ENCODE data around the gene DMTF1. TPM values are rescaled to one million over a fixed set of nuclear protein-coding genes. Genes with fewer than 3 reads are reported as not detected.

Gene DMTF1
- total RNA-seq, 1 donor from 2014 or later: 149 TPM

DNA sequence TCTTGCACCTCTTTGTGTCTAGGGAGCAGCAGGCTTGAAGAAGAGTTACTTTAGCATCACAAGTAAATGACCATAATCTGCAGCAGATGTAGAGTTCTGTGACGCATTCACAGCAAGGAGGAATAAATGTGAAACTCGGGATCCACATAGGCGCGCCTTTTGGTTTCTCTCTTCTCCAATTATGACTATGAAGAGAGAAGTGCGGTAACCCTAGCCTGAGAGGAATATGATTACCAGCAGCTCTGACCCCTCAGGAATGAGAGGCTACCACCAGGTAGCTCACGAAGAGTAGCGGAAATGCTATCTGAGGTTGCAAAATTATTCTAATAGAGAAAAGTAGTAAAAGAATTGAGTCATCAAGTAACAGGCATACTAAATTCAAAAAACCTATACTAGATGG is 25.2 kb upstream of the DMTF1 start:
- H3K4me3 Mint-ChIP-seq: no peak overlapping the region
- H3K27me3 Mint-ChIP-seq (ENCODE audit: low read depth): no peaks in the 10 kb centered on the region
- no peaks in the 10 kb centered on the region for H3K36me3 Mint-ChIP-seq
- TF ChIP-seq, protein P1, sequence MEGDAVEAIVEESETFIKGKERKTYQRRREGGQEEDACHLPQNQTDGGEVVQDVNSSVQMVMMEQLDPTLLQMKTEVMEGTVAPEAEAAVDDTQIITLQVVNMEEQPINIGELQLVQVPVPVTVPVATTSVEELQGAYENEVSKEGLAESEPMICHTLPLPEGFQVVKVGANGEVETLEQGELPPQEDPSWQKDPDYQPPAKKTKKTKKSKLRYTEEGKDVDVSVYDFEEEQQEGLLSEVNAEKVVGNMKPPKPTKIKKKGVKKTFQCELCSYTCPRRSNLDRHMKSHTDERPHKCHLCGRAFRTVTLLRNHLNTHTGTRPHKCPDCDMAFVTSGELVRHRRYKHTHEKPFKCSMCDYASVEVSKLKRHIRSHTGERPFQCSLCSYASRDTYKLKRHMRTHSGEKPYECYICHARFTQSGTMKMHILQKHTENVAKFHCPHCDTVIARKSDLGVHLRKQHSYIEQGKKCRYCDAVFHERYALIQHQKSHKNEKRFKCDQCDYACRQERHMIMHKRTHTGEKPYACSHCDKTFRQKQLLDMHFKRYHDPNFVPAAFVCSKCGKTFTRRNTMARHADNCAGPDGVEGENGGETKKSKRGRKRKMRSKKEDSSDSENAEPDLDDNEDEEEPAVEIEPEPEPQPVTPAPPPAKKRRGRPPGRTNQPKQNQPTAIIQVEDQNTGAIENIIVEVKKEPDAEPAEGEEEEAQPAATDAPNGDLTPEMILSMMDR (IDR thresholded peaks at IDR 0.05; ENCODE audit: unreplicated experiment): no peak
- peaks cover 21% of the 10 kb centered on the region for H3K4me1 Mint-ChIP-seq
- no peak overlapping the region for H3K27ac Mint-ChIP-seq
- no peaks in the 10 kb centered on the region for H3K9me3 Mint-ChIP-seq
- DNase-seq (ENCODE audit: low spot score in 2 of 2, unreplicated experiment in 2 of 2): no peak

DNA sequence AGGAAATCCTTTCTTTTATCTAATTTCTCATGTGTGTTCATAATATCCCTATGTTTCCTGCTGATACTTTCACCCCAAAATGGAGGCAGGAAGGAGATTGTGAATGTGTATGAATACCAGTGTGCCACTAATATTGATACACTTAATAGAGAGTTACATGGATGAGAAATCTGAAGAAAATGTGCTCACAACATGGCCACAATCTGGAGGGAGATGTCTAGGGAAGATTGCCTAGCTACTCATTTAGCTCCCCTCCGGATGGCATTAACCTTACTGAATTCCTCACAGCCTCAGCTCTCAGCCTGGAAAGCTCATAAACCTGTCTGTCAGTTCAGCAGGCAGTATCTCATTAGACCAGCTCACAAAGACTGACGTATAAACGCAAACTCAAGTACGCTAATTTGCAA is 23.4 kb upstream of the DMTF1 start:
- DNase-seq (ENCODE audit: low spot score in 2 of 2, unreplicated experiment in 2 of 2): no peak
- TF ChIP-seq, protein P1 (IDR thresholded peaks at IDR 0.05; ENCODE audit: unreplicated experiment): no peak
- Mint-ChIP-seq H3K4me3 (no peak overlapping the region), H3K4me1 (peaks cover 21% of the 10 kb centered on the region), H3K36me3 (no peaks in the 10 kb centered on the region), H3K9me3 (no peaks in the 10 kb centered on the region), H3K27me3 (ENCODE audit: low read depth) (no peaks in the 10 kb centered on the region), H3K27ac (peak overlapping the region; percentile 76)

DNA sequence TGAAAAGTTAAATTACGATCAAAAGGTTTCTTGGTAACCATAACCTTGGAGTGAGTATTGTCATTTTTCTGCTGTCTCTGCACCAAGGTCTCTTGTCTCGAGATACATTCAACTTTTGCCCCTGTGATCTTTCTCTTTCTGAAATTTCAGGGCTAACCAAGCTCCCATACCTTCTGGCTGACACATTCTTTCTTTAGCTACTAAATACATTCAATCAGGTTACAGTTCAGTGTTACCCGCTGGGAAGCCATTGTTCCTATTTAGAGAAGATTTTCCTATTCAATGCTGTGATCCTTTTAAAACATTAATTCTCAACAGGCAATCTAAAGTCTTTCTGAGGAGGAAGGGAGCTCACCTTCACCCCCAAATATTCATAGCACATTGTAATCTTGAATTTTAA is 22.9 kb upstream of the DMTF1 start:
- TF ChIP-seq, protein P1 (IDR thresholded peaks at IDR 0.05; ENCODE audit: unreplicated experiment): no peak
- DNase-seq (ENCODE audit: low spot score in 2 of 2, unreplicated experiment in 2 of 2): no peak
- Mint-ChIP-seq H3K4me3 (no peak overlapping the region), H3K4me1 (peaks cover 21% of the 10 kb centered on the region), H3K27me3 (ENCODE audit: low read depth) (no peaks in the 10 kb centered on the region), H3K9me3 (no peaks in the 10 kb centered on the region), H3K36me3 (no peaks in the 10 kb centered on the region), H3K27ac (peak overlapping the region; percentile 76)

DNA sequence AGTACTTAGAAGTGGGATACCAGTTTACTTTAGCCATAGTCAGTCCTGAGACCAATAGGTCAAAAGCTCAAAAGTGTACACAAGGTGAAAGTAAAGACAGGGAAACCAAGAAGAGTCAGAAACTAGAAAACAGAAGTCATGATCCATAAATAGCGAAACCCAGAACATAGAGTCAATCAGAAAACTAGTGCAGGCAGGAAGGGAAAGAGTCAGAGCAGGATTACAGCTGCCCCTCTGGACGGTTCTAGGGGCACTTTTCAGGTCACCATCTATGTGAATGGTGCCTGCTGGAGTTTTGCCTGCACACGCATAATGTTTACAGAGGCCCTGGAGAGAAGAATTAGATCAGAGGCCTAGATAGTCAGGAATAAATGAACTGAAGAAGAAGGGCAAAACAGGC is 22.4 kb upstream of the DMTF1 start:
- no peaks in the 10 kb centered on the region for H3K9me3 Mint-ChIP-seq
- H3K4me3 Mint-ChIP-seq: no peak overlapping the region
- H3K36me3 Mint-ChIP-seq: no peaks in the 10 kb centered on the region
- H3K27ac Mint-ChIP-seq: peak overlapping the region; percentile 76
- H3K27me3 Mint-ChIP-seq (ENCODE audit: low read depth): no peaks in the 10 kb centered on the region
- TF ChIP-seq, protein P1 (IDR thresholded peaks at IDR 0.05; ENCODE audit: unreplicated experiment): no peak
- DNase-seq (ENCODE audit: low spot score in 2 of 2, unreplicated experiment in 2 of 2): no peak
- peaks cover 21% of the 10 kb centered on the region for H3K4me1 Mint-ChIP-seq

DNA sequence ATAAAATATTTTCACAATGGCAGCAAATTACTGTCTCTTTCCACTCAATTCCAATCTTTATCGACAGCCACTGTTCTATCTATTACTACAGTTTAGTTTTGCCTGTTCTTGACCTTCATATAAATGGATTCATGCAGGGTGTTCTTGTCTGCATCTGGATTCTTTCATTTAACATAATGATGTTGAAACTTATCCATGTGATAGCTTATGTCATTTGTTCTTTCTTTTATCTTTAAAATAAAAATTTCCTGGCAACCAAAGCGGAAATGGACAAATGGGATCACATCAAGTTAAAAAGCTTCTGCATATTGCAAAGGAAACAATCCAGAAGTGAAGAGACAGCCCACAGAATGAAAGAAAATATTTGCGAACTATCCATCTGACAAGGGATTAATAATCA is 20.5 kb upstream of the DMTF1 start:
- Mint-ChIP-seq H3K27me3 (ENCODE audit: low read depth) (no peaks in the 10 kb centered on the region), H3K4me3 (no peak overlapping the region), H3K36me3 (no peaks in the 10 kb centered on the region), H3K4me1 (peaks cover 21% of the 10 kb centered on the region), H3K9me3 (no peaks in the 10 kb centered on the region), H3K27ac (no peak overlapping the region)
- DNase-seq (ENCODE audit: low spot score in 2 of 2, unreplicated experiment in 2 of 2): no peak
- TF ChIP-seq, protein P1 (IDR thresholded peaks at IDR 0.05; ENCODE audit: unreplicated experiment): no peak

DNA sequence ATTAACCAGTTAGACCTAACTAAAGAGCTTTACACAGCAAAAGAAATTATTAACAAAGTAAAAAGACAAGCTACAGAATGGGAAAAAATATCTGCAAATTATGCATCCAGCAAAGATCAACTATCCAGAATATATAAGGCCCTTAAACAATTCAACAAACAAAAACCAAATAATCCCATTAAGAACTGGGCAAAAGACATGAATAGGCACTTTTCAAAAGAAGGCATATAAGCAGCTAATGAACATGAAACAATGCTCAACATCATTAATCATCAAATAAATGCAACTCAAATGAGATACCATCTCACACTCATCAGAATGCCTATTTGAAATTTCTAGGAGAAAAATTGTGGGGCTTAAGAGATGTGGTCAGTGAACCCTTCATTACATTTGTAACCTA is 15.0 kb upstream of the DMTF1 start:
- H3K4me3 Mint-ChIP-seq: no peak overlapping the region
- H3K27me3 Mint-ChIP-seq (ENCODE audit: low read depth): no peaks in the 10 kb centered on the region
- no peak overlapping the region for H3K27ac Mint-ChIP-seq

More for the DNA sequence above, 15.0 kb upstream of the DMTF1 start:
- no peak for DNase-seq (ENCODE audit: low spot score in 2 of 2, unreplicated experiment in 2 of 2)
- peaks cover 5% of the 10 kb centered on the region for H3K4me1 Mint-ChIP-seq
- TF ChIP-seq, protein P1 (IDR thresholded peaks at IDR 0.05; ENCODE audit: unreplicated experiment): no peak
- peaks cover 11% of the 10 kb centered on the region for H3K9me3 Mint-ChIP-seq
- no peaks in the 10 kb centered on the region for H3K36me3 Mint-ChIP-seq
